ENCODE results near the gene CIAO2A. TPM values are rescaled to one million over a fixed set of nuclear protein-coding genes. Genes with fewer than 3 reads are reported as not detected.
"Not testable (repeated sequence)": the region's sequence is repeated elsewhere in the genome, so short reads cannot be mapped to it uniquely, and the experiment has no call there.

Gene CIAO2A
- total RNA-seq, 1 experiment from 2014 or later, result 89.8 TPM

GRCh38 chr15:64058279-64058678, 35.4 kb downstream of the CIAO2A start:
- Histone ChIP-seq H3K4me1 (ENCODE audit: control insufficient read depth, insufficient read depth, low read length) (no peaks in the 10 kb centered on the region), H3K27ac (ENCODE audit: low read length) (no peak overlapping the region), H3K27me3 (ENCODE audit: control insufficient read depth, insufficient read depth, low read length) (no peaks in the 10 kb centered on the region; the same call in 1 of the 2 replicates), H3K9me3 (ENCODE audit: control insufficient read depth, insufficient read depth, low read depth, low read length) (no peaks in the 10 kb centered on the region), H3K36me3 (ENCODE audit: control insufficient read depth, insufficient read depth, low read length) (no peaks in the 10 kb centered on the region), H3K4me3 (ENCODE audit: low read depth in 2 of 2, low read length in 2 of 2) (no peak overlapping the region)
- intact Hi-C loops (cut with micrococcal nuclease; ENCODE audit: unreplicated experiment) (no loop called here), in situ Hi-C loops (cut with HindIII; ENCODE audit: low pct_unique_long_range_greater_than_20kb, low sequenced_read_pairs) (no loop called here)
- DNase-seq (ENCODE audit: low read depth, low spot score), result no peak
- ATAC-seq, result no peak
- CTCF ChIA-PET, result no interaction called here
- no TSS peak for BruUV-seq (replicated peaks)
- POLR2A ChIA-PET, result no interaction called here
- TF ChIP-seq POLR2AphosphoS5 (IDR thresholded peaks at IDR 0.05; ENCODE audit: low read depth, low read length), result no peak
- TF ChIP-seq, protein P1, sequence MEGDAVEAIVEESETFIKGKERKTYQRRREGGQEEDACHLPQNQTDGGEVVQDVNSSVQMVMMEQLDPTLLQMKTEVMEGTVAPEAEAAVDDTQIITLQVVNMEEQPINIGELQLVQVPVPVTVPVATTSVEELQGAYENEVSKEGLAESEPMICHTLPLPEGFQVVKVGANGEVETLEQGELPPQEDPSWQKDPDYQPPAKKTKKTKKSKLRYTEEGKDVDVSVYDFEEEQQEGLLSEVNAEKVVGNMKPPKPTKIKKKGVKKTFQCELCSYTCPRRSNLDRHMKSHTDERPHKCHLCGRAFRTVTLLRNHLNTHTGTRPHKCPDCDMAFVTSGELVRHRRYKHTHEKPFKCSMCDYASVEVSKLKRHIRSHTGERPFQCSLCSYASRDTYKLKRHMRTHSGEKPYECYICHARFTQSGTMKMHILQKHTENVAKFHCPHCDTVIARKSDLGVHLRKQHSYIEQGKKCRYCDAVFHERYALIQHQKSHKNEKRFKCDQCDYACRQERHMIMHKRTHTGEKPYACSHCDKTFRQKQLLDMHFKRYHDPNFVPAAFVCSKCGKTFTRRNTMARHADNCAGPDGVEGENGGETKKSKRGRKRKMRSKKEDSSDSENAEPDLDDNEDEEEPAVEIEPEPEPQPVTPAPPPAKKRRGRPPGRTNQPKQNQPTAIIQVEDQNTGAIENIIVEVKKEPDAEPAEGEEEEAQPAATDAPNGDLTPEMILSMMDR (IDR thresholded peaks at IDR 0.05), result no peak
- TF ChIP-seq TCF7L2 (IDR thresholded peaks at IDR 0.05; ENCODE audit: low read depth, low read length), result no peak
- TF ChIP-seq, protein P2, sequence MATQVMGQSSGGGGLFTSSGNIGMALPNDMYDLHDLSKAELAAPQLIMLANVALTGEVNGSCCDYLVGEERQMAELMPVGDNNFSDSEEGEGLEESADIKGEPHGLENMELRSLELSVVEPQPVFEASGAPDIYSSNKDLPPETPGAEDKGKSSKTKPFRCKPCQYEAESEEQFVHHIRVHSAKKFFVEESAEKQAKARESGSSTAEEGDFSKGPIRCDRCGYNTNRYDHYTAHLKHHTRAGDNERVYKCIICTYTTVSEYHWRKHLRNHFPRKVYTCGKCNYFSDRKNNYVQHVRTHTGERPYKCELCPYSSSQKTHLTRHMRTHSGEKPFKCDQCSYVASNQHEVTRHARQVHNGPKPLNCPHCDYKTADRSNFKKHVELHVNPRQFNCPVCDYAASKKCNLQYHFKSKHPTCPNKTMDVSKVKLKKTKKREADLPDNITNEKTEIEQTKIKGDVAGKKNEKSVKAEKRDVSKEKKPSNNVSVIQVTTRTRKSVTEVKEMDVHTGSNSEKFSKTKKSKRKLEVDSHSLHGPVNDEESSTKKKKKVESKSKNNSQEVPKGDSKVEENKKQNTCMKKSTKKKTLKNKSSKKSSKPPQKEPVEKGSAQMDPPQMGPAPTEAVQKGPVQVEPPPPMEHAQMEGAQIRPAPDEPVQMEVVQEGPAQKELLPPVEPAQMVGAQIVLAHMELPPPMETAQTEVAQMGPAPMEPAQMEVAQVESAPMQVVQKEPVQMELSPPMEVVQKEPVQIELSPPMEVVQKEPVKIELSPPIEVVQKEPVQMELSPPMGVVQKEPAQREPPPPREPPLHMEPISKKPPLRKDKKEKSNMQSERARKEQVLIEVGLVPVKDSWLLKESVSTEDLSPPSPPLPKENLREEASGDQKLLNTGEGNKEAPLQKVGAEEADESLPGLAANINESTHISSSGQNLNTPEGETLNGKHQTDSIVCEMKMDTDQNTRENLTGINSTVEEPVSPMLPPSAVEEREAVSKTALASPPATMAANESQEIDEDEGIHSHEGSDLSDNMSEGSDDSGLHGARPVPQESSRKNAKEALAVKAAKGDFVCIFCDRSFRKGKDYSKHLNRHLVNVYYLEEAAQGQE (IDR thresholded peaks at IDR 0.05; ENCODE audit: insufficient read depth in 1 of 2, low read depth in 2 of 2, low read length in 1 of 2), result no peak
- TF ChIP-seq SIN3A (IDR thresholded peaks at IDR 0.05; ENCODE audit: borderline replicate concordance, insufficient read depth, low read depth, low read length), result no peak

- DNase-seq (ENCODE audit: low read depth, low spot score); H3K27me3 ChIP-seq (ENCODE audit: control insufficient read depth, insufficient read depth, low read length); H3K27ac ChIP-seq (ENCODE audit: low read length); H3K9me3 ChIP-seq (ENCODE audit: control insufficient read depth, insufficient read depth, low read depth, low read length); H3K4me3 ChIP-seq (ENCODE audit: low read depth in 2 of 2, low read length in 2 of 2); BruUV-seq (replicated peaks); CTCF ChIA-PET; H3K36me3 ChIP-seq (ENCODE audit: control insufficient read depth, insufficient read depth, low read length); intact Hi-C loops (cut with micrococcal nuclease; ENCODE audit: unreplicated experiment); ATAC-seq; POLR2A ChIA-PET; H3K4me1 ChIP-seq (ENCODE audit: control insufficient read depth, insufficient read depth, low read length); in situ Hi-C loops (cut with HindIII; ENCODE audit: low pct_unique_long_range_greater_than_20kb, low sequenced_read_pairs): not testable (repeated sequence)
Observed at GRCh38 chr15:64053674-64054073, 40.0 kb downstream of the CIAO2A start.

DNA sequence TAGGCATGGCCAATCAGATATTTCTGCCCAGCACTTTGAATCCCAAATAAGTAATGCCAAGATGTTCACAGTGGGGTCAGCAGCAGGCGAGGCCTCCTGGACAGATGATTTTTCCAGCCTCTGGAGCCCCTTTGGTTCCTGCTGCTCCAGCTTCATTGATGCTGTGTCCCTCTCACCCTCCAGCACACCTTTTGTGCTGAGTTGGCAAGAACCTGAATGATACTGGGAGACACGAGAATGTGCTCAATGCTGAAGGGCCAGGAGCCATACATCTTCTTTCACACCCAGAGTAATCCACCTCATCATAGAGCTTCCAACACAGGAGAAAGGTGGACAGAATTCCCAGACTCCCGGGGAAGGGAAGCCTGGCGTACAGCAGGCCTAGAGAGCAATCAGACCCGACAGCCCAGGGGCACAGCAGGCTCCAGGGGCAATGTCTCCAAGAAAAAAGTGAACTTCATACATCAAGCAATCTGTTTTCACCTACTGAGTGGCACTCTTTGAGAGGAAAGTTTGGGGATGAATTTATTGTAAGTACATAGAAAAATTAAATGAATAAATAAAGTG, 40.6 kb downstream of the CIAO2A start:
- Histone ChIP-seq H3K9me3 (ENCODE audit: control insufficient read depth, insufficient read depth, low read depth, low read length) (no peaks in the 10 kb centered on the region), H3K4me1 (ENCODE audit: control insufficient read depth, insufficient read depth, low read length) (peaks cover 10% of the 10 kb centered on the region), H3K36me3 (ENCODE audit: control insufficient read depth, insufficient read depth, low read length) (no peaks in the 10 kb centered on the region), H3K27me3 (ENCODE audit: control insufficient read depth, insufficient read depth, low read length) (no peaks in the 10 kb centered on the region; the same call in 1 of the 2 replicates), H3K4me3 (ENCODE audit: low read depth in 2 of 2, low read length in 2 of 2) (no peak overlapping the region), H3K27ac (ENCODE audit: low read length) (no peak overlapping the region)
- in situ Hi-C loops (cut with HindIII; ENCODE audit: low pct_unique_long_range_greater_than_20kb, low sequenced_read_pairs) (no loop called here), intact Hi-C loops (cut with micrococcal nuclease; ENCODE audit: unreplicated experiment) (no loop called here)
- no TSS peak for BruUV-seq (replicated peaks)
- ChIA-PET POLR2A (no interaction called here), CTCF (no interaction called here)
- no peak for DNase-seq (ENCODE audit: low read depth, low spot score)
- ATAC-seq, result no peak
- TF ChIP-seq SIN3A (IDR thresholded peaks at IDR 0.05; ENCODE audit: borderline replicate concordance, insufficient read depth, low read depth, low read length) (no peak), TCF7L2 (IDR thresholded peaks at IDR 0.05; ENCODE audit: low read depth, low read length) (no peak), POLR2AphosphoS5 (IDR thresholded peaks at IDR 0.05; ENCODE audit: low read depth, low read length) (no peak)
- TF ChIP-seq, protein P1 (IDR thresholded peaks at IDR 0.05), result no peak
- TF ChIP-seq, protein P2 (IDR thresholded peaks at IDR 0.05; ENCODE audit: insufficient read depth in 1 of 2, low read depth in 2 of 2, low read length in 1 of 2), result no peak
